SK-N-SH treated with all-trans-retinoic acid at 6 μM for 48 hours (cell line): Measurements from ENCODE around the gene DDIAS.

Experiments used
- CSDC2 ChIP-seq: fragments of 250-450 bp; sonication (Bioruptor Pico); IDR thresholded peaks from 2 replicates; pipeline ENCODE4 v1.5.0; 2020; ENCODE audit warnings: mild to moderate bottlenecking, moderate library complexity
- CSRNP3 ChIP-seq: fragments of 250-450 bp; sonication (Bioruptor Pico); IDR thresholded peaks from 2 replicates; pipeline ENCODE4 v1.5.1; 2021; ENCODE audit warnings: mild to moderate bottlenecking, moderate library complexity
- OSR1 ChIP-seq: fragments of 250-450 bp; sonication (Bioruptor Pico); IDR thresholded peaks from 2 replicates; pipeline ENCODE4 v1.8.0; 2022; ENCODE audit warnings: moderate library complexity, mild to moderate bottlenecking, inconsistent platforms
- POU6F1 ChIP-seq: fragments of 250-450 bp; sonication (Bioruptor Pico); IDR thresholded peaks from 2 replicates; pipeline ENCODE4 v1.8.0; 2021; ENCODE audit warnings: low read depth, mild to moderate bottlenecking, moderate library complexity, borderline replicate concordance
- ZFP3 ChIP-seq: fragments of 250-450 bp; sonication (Bioruptor Pico); IDR thresholded peaks from 2 replicates; pipeline ENCODE4 v1.5.0; 2020; ENCODE audit warnings: mild to moderate bottlenecking, moderate library complexity
- ZFP30 ChIP-seq: fragments of 450-650 bp; formaldehyde crosslinking; IDR thresholded peaks from 2 replicates; pipeline ENCODE4 v1.5.0; 2022; ENCODE audit warnings: mild to moderate bottlenecking, moderate library complexity
- ZNF565 ChIP-seq: fragments of 450-650 bp; formaldehyde crosslinking; conservative IDR thresholded peaks from 2 replicates; pipeline ENCODE4 v1.5.0; 2020; ENCODE audit warnings: low read depth, mild to moderate bottlenecking, moderate library complexity
- ZNF8 ChIP-seq: fragments of 450-650 bp; formaldehyde crosslinking; IDR thresholded peaks from 2 replicates; pipeline ENCODE4 v1.5.0; 2020; ENCODE audit warnings: mild to moderate bottlenecking, moderate library complexity

DNA sequence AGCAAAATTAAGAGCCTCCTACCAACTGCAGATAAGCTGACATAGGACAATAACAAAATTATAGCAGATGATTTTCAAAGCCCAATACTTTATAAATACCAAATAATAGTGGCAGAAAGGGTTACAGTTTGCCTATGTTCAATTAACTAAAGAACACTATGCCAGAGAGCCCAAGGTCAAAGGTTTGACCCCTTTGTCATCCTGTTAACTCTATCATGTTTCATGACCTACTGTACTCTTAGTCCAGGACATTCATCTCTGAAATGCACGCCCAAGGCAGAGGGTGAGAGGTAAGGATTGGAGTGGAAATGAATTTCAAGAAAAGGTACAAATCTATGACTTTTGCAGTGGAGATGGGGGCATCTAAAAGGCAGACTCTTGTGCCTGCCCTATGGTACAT, 70.6 kb downstream of the DDIAS start:
- no peak for TF ChIP-seq ZNF8 (CRISPR knock-in tag)
- no peak for TF ChIP-seq ZNF565 (CRISPR knock-in tag)
- no peak for TF ChIP-seq ZFP30 (CRISPR knock-in tag)
- no peak for TF ChIP-seq POU6F1 (CRISPR knock-in tag)
- TF ChIP-seq ZFP3 (CRISPR knock-in tag) = no peak
- no peak for TF ChIP-seq CSDC2 (CRISPR knock-in tag)
- no peak for TF ChIP-seq CSRNP3 (CRISPR knock-in tag)
- no peak for TF ChIP-seq OSR1 (CRISPR knock-in tag)
